ENCODE data around the gene SLCO2B1. TPM values are rescaled to one million over a fixed set of nuclear protein-coding genes. Genes with fewer than 3 reads are reported as not detected.

The SLCO2B1 gene
- total RNA-seq, 1 experiment from 2014 or later, result not detected

DNA sequence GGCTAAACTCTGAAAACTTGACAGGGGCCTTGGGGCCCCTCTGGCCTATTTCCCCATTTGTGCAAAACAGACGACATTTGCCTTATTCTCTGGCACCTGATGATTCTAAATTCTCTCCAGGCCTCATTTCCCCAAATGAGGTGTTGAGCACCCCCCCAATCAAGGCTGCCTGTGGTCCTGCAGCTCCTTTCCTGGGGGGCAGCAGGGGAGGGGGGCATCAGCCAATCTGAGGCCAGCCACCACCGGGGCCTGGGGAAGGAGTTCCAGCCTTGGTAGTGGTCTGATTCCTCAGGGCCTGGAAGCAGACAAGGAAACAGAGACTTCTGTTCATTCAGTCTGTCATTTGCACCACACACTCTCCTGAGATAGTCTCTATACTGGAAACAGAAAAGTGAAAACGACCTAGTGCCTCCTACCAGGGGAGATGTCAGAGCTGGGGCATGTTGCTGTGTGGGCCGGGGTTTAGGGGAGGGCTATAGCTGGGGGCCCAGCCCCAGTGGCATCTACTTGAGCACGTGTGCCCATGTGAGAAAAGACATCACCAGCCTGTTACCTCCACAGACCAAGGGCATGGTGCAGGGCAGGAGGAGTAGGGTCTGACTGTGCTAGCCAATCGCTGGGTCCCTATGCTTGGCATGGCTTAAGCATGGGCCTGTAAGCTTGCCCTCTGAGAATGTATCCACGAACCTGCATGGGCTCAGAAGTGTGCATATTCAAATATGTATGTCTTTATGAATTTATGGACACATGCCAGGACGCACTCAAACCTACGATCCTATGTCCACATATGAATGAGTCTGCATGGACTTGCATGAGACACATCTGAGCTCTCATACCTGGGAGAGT lies 87.9 kb downstream of the SLCO2B1 start:
- no peaks in the 10 kb centered on the region for H3K4me1 ChIP-seq (ENCODE audit: low read length)
- H3K79me2 ChIP-seq (ENCODE audit: low read length), result no peaks in the 10 kb centered on the region
- H4K20me1 ChIP-seq (ENCODE audit: insufficient read depth, low read depth, low read length), result no peaks in the 10 kb centered on the region
- H3K36me3 ChIP-seq (ENCODE audit: insufficient read depth, low read length), result no peaks in the 10 kb centered on the region
- H2AFZ ChIP-seq (ENCODE audit: low read length), result no peak overlapping the region
- no peak overlapping the region for H3K4me3 ChIP-seq (ENCODE audit: low read length)
- H3K9me3 ChIP-seq (ENCODE audit: low read length), result no peaks in the 10 kb centered on the region
- DNase-seq, result no peak
- H3K9me2 ChIP-seq (replicated peaks; ENCODE audit: insufficient read depth, low read length), result no peaks in the 10 kb centered on the region
- H3K27ac ChIP-seq (ENCODE audit: low read length), result no peak overlapping the region
- H3K4me2 ChIP-seq (ENCODE audit: low read depth, low read length, poor library complexity, severe bottlenecking), result no peak overlapping the region
- no peaks in the 10 kb centered on the region for H3K27me3 ChIP-seq (ENCODE audit: low read length)
- no peak overlapping the region for H3K9ac ChIP-seq (ENCODE audit: low read length)

DNA sequence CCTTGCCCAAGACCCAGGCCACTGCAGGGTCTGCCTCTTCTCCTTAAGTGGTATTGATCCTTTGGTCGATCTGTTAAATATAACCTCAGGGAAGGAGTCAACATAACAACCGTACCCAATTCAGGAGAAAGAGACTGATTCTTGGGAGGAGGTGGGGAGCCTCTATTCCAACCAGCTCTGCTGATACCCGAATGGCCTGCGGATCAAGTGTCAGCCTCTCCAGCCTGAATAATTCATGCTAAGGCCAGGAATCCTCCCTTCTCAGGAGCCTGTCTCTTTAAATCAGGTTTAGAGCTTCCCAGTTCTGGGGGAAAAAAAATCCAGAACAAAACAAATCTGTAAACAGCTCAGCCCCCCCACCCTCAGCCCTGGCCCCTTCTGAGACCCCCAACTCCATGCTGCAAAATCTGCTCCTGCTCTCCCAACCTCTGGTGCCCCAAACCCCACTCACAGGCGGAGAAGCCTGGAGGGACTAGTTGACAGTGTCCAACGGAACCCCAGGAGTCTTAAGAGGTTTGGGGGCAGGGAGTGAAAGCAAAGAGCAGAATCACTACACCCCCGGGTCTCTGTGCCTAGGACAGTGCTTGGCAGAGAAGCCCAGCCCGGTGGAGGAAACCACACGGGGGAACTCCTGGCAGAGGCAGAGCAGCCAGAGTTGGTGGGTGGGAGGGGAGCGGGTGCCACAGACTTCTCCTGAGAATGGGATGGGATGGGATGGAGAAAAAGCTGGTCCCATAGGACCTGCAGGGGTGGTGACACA lies 88.8 kb downstream of the SLCO2B1 start:
- no peaks in the 10 kb centered on the region for H3K27me3 ChIP-seq (ENCODE audit: low read length)
- H3K4me3 ChIP-seq (ENCODE audit: low read length), result no peak overlapping the region
- H3K27ac ChIP-seq (ENCODE audit: low read length), result no peak overlapping the region
- no peaks in the 10 kb centered on the region for H3K9me3 ChIP-seq (ENCODE audit: low read length)
- no peak overlapping the region for H3K4me2 ChIP-seq (ENCODE audit: low read depth, low read length, poor library complexity, severe bottlenecking)
- no peaks in the 10 kb centered on the region for H4K20me1 ChIP-seq (ENCODE audit: insufficient read depth, low read depth, low read length)
- H2AFZ ChIP-seq (ENCODE audit: low read length), result no peak overlapping the region
- no peaks in the 10 kb centered on the region for H3K4me1 ChIP-seq (ENCODE audit: low read length)
- no peak overlapping the region for H3K9ac ChIP-seq (ENCODE audit: low read length)
- H3K9me2 ChIP-seq (replicated peaks; ENCODE audit: insufficient read depth, low read length), result no peaks in the 10 kb centered on the region
- no peaks in the 10 kb centered on the region for H3K79me2 ChIP-seq (ENCODE audit: low read length)
- no peaks in the 10 kb centered on the region for H3K36me3 ChIP-seq (ENCODE audit: insufficient read depth, low read length)
- DNase-seq, result no peak

DNA sequence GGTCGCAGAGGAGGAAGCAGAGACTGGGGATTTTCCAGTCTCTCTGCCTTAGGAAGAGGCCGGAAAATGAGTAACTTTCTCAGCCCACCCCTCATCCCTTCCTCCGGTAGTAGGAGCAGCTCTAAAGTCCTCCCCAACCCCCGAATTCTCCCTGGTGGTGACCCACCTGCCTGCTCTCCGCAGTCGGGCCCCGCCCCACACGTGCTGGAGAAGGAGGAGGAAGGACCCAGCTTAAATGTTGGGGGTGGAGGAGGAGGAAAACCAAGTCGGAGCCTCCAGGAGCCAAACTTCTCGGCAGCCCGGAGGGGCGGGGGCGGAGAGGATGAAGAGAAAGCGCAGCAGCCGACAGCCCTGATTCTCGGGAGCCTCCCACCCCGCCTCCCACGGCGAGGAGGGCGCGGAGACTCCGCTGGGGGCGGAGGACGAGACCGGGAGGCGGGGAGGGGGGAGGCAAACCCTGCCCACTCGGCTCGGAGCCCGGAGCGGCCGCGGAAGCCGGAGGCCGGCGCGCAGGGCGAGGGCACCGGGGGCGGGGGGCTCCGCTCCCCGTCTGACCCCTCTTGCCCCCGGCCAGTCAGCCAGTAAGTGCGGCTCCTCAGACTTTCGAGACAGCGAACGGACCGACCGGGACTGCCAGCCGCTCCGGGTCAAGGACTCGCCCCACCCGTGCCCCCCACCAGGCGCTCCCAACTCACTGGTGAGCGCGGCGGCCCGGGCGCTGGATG lies 89.6 kb downstream of the SLCO2B1 start, which contains the start of gene TPBGL:
TPBGL (plus strand) TSS at position 464 of the 725 bp plus-strand sequence. CDS start 276 bp downstream, outside the sequence.
- no peak within 1 kb of the TSS for H3K4me2 ChIP-seq (ENCODE audit: low read depth, low read length, poor library complexity, severe bottlenecking)
- H3K9me3 ChIP-seq (ENCODE audit: low read length), result no peaks in the 10 kb centered on the region
- DNase-seq, result no peak
- no peak within 1 kb of the TSS for H3K4me3 ChIP-seq (ENCODE audit: low read length)
- no peaks in the 10 kb centered on the region for H3K79me2 ChIP-seq (ENCODE audit: low read length)
- H3K9me2 ChIP-seq (replicated peaks; ENCODE audit: insufficient read depth, low read length), result no peaks in the 10 kb centered on the region
- no peaks in the 10 kb centered on the region for H3K4me1 ChIP-seq (ENCODE audit: low read length)
- H2AFZ ChIP-seq (ENCODE audit: low read length), result no peak within 1 kb of the TSS
- no peaks in the 10 kb centered on the region for H3K36me3 ChIP-seq (ENCODE audit: insufficient read depth, low read length)
- H3K27ac ChIP-seq (ENCODE audit: low read length), result no peak within 1 kb of the TSS
- no peaks in the 10 kb centered on the region for H3K27me3 ChIP-seq (ENCODE audit: low read length)
- no peaks in the 10 kb centered on the region for H4K20me1 ChIP-seq (ENCODE audit: insufficient read depth, low read depth, low read length)
- no peak within 1 kb of the TSS for H3K9ac ChIP-seq (ENCODE audit: low read length)

DNA sequence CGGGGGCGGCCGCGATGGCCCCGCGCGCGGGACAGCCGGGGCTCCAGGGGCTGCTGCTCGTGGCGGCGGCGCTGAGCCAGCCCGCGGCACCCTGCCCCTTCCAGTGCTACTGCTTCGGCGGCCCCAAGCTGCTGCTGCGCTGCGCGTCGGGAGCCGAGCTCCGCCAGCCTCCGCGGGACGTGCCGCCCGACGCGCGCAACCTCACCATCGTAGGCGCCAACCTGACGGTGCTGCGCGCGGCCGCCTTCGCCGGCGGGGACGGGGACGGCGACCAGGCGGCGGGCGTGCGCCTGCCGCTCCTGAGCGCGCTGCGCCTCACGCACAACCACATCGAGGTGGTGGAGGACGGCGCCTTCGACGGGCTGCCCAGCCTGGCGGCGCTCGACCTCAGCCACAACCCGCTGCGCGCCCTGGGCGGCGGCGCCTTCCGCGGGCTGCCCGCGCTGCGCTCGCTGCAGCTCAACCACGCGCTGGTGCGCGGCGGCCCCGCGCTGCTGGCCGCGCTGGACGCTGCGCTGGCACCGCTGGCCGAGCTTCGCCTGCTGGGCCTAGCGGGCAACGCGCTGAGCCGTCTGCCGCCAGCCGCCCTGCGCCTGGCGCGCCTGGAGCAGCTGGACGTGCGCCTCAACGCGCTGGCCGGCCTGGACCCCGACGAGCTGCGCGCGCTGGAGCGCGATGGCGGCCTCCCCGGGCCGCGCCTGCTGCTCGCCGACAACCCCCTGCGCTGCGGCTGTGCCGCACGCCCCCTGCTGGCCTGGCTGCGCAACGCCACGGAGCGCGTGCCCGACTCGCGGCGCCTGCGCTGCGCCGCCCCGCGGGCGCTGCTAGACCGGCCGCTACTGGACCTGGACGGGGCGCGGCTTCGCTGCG lies 90.4 kb downstream of the SLCO2B1 start:
- Histone ChIP-seq H3K4me1 (ENCODE audit: low read length) (no peaks in the 10 kb centered on the region), H3K9ac (ENCODE audit: low read length) (no peak overlapping the region), H3K9me3 (ENCODE audit: low read length) (no peaks in the 10 kb centered on the region), H2AFZ (ENCODE audit: low read length) (no peak overlapping the region), H3K36me3 (ENCODE audit: insufficient read depth, low read length) (no peaks in the 10 kb centered on the region), H3K27me3 (ENCODE audit: low read length) (no peaks in the 10 kb centered on the region), H3K4me3 (ENCODE audit: low read length) (no peak overlapping the region), H3K79me2 (ENCODE audit: low read length) (no peaks in the 10 kb centered on the region), H4K20me1 (ENCODE audit: insufficient read depth, low read depth, low read length) (no peaks in the 10 kb centered on the region), H3K9me2 (replicated peaks; ENCODE audit: insufficient read depth, low read length) (no peaks in the 10 kb centered on the region), H3K4me2 (ENCODE audit: low read depth, low read length, poor library complexity, severe bottlenecking) (no peak overlapping the region), H3K27ac (ENCODE audit: low read length) (no peak overlapping the region)
- DNase-seq, result no peak

DNA sequence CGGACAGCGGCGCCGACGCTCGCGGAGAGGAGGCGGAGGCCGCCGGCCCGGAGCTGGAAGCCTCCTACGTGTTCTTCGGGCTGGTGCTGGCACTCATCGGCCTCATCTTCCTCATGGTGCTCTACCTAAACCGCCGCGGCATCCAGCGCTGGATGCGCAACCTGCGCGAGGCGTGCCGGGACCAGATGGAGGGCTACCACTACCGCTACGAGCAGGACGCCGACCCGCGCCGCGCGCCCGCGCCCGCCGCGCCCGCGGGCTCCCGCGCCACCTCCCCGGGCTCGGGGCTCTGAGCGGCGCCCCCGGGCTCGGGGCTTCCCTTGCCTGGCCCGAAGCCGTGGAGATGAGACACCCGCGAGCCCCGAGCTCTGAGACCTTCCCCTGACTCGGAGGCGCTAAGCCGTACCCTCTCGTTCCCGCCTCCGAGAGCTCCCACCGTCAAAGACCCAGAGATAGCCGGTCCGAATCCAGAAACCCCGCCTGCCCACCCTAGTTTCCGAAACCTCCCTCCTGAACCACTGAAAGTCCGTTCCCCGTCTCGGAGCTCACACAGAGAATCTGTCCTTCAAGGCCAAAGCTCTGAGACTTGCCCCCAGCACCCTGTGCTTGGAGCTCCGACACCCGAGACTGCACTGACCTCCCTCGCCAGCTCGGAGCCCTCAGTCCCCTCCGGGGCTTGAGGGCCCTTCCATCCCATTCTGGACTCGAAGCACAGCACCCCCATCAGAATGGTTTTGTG lies 91.2 kb downstream of the SLCO2B1 start:
- Histone ChIP-seq H3K27me3 (ENCODE audit: low read length) (no peaks in the 10 kb centered on the region), H3K36me3 (ENCODE audit: insufficient read depth, low read length) (no peaks in the 10 kb centered on the region), H3K27ac (ENCODE audit: low read length) (no peak overlapping the region), H3K4me1 (ENCODE audit: low read length) (no peaks in the 10 kb centered on the region), H3K4me3 (ENCODE audit: low read length) (no peak overlapping the region), H3K9ac (ENCODE audit: low read length) (no peak overlapping the region), H3K9me3 (ENCODE audit: low read length) (no peaks in the 10 kb centered on the region), H4K20me1 (ENCODE audit: insufficient read depth, low read depth, low read length) (no peaks in the 10 kb centered on the region), H3K79me2 (ENCODE audit: low read length) (no peaks in the 10 kb centered on the region), H2AFZ (ENCODE audit: low read length) (no peak overlapping the region), H3K9me2 (replicated peaks; ENCODE audit: insufficient read depth, low read length) (no peaks in the 10 kb centered on the region), H3K4me2 (ENCODE audit: low read depth, low read length, poor library complexity, severe bottlenecking) (no peak overlapping the region)
- DNase-seq, result no peak

DNA sequence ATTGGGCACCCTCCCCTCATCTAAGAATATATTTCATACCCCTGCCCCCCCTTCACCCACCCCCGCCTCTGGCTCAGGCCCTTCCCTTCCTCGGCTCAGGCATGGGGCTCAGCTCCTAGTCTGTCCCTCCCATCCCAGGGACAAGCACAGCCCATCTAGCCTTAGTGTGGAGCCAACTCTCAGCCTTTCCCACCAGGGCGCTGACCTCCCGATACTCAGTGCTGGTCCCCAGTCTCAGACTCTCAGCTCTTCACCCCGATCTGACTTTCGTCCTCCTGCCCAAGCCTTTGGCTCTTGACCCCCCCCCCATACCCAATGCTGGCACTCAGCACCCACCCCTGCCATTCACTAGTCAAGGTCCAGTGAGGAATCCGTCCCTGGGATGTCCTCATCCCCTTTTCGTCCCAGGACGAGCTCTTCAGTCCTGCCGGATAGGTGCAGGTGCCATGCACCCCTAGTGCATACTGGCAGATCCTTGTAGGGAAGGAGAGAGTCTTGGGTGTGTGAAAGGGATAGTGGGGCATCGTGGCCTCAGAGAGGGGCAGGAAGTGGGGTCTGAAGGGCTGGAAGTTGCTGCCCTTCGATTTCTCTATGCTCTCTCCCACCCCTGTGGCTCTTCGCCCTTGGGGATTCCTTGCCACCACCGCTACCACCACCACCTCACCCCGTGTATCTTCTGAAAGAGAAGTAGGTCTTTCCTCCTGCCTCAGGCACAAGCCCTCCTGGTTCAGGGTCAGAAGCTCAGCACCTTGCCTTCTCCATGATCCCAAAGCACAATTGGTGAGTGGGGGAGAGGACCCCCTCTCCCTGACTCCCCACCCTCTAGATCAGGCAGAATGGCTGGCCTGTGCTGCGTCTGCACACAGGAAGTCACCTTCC lies 92.1 kb downstream of the SLCO2B1 start:
- Histone ChIP-seq H3K27ac (ENCODE audit: low read length) (no peak overlapping the region), H3K4me1 (ENCODE audit: low read length) (no peaks in the 10 kb centered on the region), H3K9ac (ENCODE audit: low read length) (no peak overlapping the region), H3K4me3 (ENCODE audit: low read length) (no peak overlapping the region), H3K36me3 (ENCODE audit: insufficient read depth, low read length) (no peaks in the 10 kb centered on the region), H4K20me1 (ENCODE audit: insufficient read depth, low read depth, low read length) (no peaks in the 10 kb centered on the region), H3K9me3 (ENCODE audit: low read length) (no peaks in the 10 kb centered on the region), H3K27me3 (ENCODE audit: low read length) (no peaks in the 10 kb centered on the region), H2AFZ (ENCODE audit: low read length) (no peak overlapping the region), H3K79me2 (ENCODE audit: low read length) (no peaks in the 10 kb centered on the region), H3K4me2 (ENCODE audit: low read depth, low read length, poor library complexity, severe bottlenecking) (no peak overlapping the region), H3K9me2 (replicated peaks; ENCODE audit: insufficient read depth, low read length) (no peaks in the 10 kb centered on the region)
- no peak for DNase-seq

Measured in Karpas-422 (cell line).